Stimulated activated CD8-positive, alpha-beta memory T cell treated with anti-CD3 and anti-CD28 coated beads, Interleukin-4, amount 100 ng/mL, for 24 hours (primary cell): ENCODE data around the gene LAPTM4A.
"Not testable (repeated sequence)": the region's sequence is repeated elsewhere in the genome, so short reads cannot be mapped to it uniquely, and the experiment has no call there.

Source experiments
- DNase-seq: peaks from one replicate; pipeline ENCODE4 v3.0.0-alpha.2; 2020; ENCODE audit warnings: low read depth

LAPTM4A gene

DNA sequence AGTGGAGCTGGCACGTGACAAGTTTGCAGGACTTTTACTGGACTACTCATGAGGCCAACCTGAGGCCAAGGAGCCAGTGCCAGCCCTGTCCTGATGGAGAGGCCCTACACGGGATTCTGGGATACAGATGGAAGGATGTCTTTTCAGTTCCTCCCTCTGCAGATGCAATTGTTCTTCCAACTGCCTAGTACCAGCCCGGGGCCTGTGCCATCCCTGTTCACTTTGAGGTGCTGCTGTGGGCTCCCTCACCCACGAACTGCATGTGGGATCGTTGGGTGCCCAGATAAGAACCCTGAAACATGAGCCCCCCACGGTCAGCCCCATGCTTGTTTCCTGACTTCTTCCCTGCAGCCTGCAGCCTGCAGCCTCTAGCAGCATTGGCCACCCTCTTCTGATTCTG lies 25.3 kb upstream of the LAPTM4A start:
- no peak for DNase-seq

DNA sequence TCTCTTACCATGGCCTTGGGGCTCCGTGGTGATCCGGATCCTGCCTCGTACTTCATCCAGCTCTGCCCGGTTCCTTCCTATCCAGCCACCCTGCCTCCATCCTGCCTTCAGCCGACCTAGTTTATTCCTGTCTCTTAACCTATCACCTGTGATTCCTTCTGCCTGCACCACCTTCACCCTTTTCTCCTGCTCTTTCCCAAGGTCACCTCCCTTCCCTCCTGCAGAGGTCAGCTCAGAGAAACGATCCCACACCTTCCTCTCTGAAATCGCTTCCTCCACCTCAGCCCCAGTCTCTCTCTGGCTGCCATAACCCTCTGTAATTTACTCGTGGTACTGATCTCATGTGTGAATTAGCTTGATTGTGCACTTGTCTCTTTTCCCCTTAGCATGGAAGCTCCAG lies 23.5 kb upstream of the LAPTM4A start:
- DNase-seq = no peak

DNA sequence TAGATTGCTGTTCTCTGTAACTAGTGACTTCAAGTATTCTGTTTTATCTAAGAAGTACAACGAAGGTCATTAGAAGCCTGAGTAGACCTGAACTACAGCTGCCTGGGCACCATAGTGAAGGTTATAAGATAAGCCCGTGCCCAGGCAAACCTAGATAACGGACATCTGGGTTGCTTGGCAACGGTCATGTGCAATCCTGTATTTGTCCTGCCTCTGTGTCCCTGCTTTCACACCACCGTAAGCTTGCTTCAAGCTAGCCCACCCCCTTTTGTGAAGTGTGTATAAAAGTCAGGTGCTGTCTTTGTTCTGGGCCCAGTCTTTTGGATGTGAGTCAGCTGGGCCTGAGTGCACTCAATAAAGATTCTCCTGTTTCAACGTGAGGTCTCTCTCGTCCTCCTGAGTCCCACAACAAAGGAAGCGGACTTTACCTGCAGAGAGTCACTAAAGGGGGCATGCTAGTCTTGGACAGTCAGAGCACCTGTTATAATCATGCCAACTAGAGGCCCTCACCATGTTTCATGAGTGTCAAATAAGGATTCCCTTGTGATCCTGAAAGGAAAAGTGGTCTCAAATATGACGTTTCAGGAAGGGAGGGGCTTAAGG lies 22.7 kb upstream of the LAPTM4A start:
- not testable (repeated sequence) for DNase-seq

DNA sequence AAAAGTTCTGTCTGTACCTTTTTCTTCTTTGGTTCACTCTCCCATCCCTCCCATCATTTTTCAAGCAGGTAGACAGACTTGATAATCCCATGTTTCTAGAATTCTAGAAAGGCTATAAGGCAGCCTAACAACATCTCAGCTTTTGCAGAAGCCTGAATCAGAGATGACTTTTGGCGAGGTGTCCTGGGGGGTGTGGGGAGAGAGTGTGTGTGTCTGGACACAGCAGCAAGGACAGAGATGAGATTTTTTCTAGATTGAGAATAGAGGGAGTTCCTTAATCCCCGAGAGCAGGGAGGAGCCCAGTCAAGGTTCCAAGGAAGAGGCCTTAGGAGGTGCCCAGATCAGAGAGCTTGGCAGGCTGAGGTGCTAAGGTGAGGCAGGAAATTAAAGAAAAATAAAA lies 22.0 kb upstream of the LAPTM4A start:
- DNase-seq = no peak

DNA sequence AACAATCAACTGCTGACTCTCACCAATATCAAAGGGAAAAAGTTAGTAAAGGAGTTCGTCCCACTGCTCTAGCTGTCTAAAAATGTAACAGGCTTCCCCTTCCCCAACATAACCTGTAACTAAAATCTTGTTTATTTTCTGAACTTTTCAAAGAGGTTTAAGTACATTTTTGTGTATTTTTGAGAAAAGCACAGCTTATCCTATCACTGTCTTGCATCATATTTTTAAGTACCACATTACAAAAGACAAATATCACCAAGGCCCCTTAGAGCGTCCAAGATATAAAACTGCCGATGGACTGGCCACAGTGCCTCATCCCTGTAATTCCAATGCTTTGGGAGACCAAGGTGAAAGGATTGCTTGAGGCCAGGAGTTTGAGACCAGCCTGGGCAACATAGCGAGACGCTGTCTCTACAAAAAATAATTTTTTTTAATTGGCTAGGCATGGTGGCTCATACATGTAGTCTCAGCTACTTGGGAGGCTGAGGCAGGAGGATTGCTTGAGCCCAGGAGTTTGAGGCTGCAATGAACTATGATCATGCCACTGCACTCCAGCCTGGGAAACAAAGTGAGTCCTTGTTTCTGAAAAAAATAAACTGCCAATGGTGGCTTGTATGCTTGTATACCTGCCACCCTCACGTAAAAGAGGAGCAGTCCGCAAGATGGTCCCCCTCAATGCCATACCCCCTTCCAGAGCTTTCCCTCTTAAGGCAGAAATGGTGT lies 21.2 kb upstream of the LAPTM4A start:
- DNase-seq = no peak

DNA sequence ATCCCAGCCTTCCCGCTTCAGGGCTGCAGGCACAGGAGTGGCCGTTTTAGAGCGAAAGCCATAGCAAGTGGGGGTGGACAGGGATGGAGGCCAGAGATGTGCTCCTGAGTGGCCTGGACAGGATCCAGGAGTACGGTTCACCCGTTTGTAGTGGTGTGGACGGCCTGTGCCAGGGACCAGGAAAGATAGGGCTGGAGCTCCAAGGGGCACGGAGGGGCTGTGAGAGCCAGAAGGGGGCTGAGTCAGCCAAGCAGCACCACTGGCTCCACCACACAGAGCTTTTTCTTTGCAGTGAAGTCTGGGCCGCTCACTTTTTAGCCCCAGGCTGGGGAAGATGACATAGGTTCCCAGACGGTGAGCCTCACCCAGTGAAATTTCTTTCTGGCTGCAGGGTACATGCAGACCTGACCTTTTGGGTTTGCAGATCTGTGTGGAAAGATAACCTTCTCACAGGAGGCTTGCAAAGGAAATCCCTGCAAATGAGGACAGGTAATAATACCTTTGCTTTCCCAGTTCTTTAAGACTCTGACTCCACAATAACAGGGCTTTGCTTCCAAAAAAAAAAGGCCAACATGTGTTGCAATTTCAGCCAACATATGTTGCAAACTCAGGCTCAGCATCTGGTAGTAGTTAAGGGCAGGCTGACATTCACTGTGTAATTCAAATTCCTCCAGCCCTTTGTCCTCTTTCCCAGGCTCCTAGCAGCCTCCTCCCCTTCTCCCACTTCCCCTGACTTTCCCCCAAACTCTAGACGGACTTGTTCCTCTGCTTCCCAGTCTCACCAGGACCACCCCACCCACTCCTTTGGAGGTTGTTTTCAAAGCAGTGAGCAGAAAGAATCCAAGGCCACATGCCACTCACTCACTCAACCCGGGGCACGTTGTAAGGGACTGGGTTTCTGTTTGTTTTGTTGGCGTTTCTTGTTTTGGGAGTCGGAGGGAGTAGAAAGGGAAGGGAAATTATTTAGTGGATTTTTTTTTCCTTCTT lies 20.3 kb upstream of the LAPTM4A start:
- DNase-seq = no peak

DNA sequence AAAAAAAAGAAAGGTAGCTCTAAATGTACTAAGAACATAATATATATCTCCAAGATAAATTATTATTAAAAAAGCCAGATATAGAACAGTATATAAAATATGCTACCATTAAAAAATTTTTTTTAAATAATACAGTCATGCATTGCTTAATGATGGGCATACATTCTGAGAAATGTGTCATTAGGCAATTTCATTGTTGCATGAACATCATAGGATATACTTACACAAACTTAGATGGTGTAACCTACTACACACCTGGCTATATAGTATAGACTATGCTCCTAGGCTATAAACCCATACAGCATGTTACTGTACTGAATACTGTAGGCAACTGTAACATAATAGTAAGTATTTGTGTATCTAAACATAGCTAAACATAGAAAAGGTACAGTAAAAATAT lies 18.3 kb upstream of the LAPTM4A start:
- DNase-seq = no peak

DNA sequence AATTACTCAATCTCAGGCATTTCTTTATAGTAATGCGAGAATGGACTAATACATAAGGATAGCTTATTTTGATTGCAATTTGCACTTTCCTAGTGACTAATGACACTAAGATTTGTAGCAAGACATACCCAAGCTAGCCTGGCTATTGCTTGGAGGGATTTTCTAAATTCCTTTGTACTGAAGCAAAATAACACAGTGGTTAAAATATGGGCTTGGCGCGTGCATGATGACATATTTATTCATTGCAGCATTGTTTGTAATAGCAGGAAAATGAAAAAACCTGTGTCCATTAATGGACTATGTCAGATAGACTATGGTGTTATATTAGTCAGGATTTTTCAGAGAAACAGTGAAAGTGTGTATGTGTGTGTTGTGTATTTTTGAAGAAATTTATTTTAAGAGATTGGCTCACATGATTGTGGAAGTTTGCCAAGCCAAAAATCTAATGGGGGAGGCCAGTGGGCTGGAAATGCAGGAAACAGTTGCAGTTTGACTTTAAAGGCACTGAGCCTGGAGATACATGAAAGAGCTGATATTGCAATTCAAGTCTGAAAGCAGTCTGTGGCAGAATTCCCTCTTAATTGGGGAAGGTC lies 16.7 kb upstream of the LAPTM4A start:
- no peak for DNase-seq

DNA sequence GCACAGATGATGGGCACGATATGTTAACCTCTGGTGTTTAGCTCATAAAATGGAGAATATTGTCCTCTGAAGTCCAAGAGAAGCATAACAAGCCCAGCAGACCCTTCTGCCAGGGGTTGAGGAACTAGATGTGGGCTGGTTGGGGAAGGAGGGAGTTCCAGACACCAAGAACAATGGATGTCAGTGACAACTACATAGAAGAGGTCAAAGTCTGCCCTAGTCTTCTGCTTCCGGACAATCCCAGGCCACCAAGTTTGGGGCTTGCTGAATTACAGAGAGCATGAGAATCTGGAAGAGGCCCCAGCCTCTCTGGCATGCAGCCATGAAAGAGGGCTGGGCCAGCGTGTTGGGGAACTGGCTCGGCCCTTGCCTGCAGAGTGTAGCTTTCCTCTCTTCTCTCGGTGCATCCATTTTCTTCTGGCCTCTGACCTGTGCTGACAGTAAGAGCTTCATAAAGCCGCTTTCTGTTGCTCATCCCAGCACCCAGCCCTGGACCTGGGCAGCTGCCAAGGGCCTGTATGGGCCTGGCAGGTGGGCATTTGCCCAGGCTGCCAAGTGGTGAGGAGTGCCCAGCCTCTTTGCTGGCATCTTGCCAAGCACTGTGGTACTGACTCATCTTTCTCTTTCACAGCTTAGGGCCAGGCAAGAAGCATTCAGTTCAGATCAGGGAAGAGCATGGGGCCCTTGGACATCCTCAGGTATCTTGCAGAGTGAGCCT lies 14.6 kb upstream of the LAPTM4A start:
- no peak for DNase-seq

DNA sequence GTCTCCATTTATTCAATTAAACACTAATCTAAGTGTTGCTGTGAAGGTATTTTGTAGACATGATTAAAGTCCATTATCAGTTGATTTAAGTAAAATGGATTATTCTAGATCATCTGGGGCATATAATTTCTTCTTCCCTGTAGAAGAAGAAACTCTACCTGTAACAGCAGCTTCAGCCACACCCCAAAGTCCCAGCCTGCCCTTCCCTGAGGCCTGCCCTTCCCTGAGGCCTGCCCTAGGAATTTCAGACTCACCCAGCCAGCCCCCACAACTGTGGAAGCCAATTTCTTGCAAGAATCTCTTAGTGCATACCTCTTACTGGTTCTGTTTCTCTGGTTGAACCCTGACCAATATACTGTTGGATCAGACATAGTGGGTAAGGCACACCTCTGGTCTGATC lies 13.4 kb upstream of the LAPTM4A start:
- no peak for DNase-seq

DNA sequence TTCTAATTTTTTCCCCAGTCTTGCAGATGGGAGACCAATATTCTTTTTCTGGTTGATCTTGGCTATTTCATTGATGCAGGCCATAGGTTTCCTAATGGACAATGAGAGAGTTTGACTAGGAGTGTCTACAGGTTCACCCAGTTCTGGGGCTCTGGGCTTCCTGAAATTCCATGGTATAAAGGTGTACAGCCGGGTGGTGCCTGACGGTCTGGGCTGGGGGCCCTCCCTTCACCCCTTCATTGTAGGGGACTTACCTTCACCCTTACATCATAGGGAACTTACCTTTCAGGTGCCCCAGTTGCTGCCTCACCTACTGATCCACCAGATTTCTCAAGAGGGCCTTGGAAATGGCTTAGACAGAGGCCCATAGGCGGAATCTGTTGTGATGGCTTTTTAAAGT lies 13.0 kb upstream of the LAPTM4A start:
- no peak for DNase-seq

DNA sequence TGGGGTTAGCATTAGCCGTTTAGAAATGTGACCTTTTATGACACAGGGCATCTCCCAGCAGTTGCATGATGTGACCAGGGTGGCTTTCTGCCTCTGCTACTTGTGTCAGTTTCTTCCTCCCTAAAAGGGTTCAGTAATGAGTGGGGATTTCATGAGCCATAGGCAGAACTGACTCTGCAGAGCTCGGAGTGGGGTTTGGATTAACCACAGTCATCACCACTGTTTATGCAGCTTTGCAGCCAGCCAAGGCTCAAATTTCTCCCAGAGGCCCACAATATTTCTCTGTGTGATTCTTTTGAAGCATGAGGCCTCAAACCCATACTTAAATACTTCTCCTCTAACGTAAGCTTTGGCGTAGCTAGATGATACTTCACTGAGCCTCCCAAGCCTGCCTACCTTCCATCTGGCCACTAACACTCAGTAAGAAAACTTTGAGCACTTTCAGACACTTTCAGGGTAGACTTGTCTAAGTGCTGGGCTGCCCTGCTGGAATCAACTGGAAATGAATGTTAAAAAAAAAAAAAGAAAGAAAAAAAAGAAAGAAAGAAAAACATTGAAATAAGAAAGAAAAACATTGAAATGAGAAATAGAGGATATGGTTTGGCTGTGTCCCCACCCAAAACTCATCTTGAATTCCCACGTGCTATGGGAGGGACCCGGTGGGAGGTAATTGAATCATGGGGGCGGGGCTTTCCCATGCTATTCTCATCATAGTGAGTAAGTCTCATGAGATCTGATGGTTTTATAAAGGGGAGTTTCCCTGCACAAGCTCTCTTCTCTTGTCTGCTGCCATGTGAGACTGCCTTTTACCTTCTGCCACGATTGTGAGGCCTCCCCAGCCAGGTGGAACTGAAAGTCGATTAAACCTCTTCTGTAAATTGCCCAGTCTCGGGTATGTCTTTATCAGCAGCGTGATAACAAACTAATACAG lies 11.5 kb upstream of the LAPTM4A start:
- no peak for DNase-seq

DNA sequence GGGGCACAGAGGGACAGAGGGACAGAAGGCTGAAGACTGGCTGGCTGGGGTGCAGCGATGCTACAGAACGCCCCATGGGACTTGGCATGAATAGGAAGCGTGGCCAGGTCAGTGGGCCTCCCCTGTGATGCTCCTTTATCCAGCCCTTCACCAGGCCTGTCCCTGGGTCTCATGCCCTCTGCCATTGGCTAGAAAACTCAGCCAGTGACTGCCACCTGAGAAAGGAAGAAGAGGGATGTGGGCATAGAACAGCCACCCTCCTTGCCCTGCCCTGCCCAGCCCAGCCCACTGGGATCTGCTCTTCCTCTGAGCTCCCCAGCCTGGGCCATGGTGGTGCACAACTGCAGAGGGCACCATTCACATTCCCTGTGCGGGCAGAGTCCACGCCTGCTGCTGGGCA lies 10.5 kb upstream of the LAPTM4A start:
- DNase-seq = no peak

DNA sequence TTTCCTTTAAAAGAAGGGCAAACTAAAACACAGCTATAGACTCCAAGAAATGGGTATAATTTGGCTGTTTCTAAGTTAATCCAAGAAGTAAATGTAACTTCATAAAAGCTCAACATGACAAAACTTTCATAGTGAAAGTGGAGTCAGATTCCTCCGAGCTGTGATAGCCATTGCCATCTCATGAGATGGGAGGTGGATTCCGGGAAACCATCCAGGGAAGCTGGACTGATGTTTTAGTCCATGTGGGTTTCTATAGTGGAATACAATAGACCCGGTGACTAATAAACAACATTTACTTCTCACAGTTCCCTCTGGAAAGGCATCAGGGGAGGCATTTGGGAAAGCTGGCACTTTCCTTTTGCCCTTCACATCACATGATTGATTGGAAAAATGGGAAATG lies 10.0 kb upstream of the LAPTM4A start:
- no peak for DNase-seq

DNA sequence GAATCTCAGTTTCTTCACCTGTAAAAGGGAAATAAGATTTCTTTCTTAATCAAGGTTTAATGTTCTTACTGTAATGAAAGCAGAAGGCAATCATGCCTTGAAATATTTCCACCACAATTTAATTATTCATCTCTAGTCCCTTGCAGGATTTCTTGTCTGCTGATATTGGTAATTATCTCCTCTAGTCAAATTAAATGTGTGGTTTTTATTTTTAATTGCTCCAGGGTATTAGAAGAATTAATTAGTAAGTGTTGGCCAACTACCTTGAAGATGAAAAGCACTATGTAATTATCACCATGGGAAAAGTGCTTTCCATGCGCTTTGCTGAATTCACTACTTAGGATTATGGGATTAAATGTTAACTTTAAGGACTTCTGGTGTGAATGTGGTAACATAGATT lies 8.7 kb upstream of the LAPTM4A start:
- DNase-seq = no peak

DNA sequence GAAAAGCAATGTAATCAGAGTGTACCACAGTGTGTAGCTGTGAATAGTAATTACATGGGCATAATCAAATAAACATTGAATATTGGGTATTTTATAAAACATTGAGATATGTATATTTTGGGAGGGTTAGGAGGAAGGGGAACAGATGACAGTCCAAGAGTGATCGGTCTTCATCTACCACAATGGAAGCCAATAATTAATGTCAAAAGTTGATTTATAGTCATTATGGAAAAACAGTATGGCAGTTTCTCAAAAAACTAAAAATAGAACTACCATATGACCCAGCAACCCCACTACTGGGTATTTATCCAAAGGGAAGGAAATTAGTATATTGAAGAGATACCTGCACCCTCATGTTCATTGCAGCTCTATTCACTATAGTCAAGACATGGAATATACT lies 5.8 kb upstream of the LAPTM4A start:
- DNase-seq = no peak

DNA sequence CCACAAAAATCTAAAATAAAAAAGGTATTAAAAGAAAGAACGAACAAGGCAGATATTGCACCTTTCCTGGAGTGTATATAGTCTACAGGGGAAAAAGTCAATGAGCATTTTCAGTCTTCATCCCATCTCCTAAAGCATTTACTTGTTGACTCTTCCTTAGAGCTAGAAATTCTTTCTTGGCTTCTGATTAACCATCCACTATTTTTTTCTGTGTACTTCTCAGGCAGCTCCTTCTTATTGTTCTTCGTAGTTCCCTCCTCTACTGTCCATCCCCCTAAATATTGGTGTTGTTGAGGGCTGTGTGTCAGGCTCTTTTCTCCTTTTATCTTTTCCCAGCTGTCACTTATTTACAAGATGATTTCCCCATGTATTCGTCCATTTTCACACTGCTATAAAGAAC lies 3.5 kb upstream of the LAPTM4A start:
- DNase-seq = no peak

DNA sequence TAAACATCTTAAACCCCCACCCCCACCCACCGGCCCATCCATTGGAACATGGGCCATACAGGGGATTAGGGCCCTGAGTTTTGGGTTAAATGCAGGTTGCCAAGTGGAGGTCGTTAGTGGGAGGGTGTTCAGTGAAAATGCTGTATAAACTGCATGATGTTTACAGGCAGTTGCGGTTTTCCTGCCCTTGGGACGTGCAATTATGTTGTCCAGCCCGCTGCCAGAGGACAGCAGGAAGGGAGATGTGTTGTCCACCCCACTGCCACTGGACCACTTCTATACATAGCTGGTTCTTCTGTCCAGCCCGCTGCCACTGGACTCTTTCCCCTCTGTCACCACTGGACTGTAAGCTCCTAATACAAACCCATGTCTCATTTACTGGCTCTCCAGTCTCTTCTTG lies 2.7 kb upstream of the LAPTM4A start:
- DNase-seq = no peak

DNA sequence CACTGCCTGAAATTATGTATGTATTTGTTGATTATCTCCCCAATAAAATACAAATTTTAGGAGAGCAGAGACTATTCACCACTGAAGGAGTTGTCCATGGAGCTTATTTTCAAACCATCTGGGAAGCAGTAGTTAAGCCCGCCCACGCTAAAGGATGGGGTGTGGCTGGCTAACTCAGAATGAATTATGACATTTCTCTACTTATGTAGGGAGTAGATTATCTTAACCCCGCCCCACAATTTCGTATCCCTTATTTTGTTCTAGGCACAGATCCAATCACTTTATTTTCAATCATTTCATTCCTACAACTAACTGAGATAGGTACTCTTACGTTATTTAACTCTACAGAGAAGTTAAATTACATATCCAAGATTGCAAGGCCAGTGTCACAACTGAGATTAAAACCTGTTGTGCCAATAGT lies 1.4 kb upstream of the LAPTM4A start:
- DNase-seq = no peak

DNA sequence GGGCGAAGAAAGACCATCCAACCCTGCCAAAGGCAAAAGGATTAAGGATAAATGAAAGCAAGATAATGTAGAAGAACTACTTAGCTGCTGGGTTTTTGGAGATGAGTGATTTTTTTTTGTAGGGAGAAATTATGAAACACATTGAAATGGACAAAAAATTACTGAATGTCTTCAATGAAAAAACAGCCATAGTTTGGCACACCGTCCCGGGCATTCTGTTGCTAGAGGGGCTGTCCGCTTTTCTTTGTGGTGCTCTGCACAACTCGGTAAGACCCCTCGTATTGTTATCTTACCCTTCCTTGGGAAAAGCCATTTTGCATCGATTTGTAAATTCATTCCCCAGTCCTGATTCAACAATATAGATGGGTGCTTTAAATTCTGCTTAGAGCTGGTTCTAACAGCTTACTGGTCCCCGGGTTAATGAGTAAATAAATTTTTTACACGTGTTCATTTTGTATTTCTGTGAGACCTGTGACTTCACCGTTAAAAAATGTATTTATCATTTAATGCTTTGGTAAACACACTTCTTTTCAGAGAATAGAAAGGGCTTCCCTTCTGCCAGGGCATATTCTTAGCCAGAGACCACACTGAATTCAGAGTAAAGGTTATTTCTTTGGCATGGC lies 912 bp upstream of the LAPTM4A start:
- no peak for DNase-seq
